ENCODE results near the gene ISL2.

- TF ChIP-seq CTCF (IDR thresholded peaks at IDR 0.05; ENCODE audit: low read depth, low read length) (no peak), EZH2phosphoT487 (IDR thresholded peaks at IDR 0.05; ENCODE audit: low read depth) (no peak)
Observed at GRCh38 chr15:76336254-76337058, at the start of gene ISL2.

All from OCI-LY3 (cell line).